GM21576 (cell line): ENCODE measurements around the gene MTG2.

Experiments used
- ATAC-seq: cut with Tn5 transposase; IDR thresholded peaks from one replicate; pipeline ENCODE4 v1.9.1; 2021; ENCODE audit warnings: mild to moderate bottlenecking, moderate library complexity; ENCODE audit not compliant: unreplicated experiment

Gene MTG2

DNA sequence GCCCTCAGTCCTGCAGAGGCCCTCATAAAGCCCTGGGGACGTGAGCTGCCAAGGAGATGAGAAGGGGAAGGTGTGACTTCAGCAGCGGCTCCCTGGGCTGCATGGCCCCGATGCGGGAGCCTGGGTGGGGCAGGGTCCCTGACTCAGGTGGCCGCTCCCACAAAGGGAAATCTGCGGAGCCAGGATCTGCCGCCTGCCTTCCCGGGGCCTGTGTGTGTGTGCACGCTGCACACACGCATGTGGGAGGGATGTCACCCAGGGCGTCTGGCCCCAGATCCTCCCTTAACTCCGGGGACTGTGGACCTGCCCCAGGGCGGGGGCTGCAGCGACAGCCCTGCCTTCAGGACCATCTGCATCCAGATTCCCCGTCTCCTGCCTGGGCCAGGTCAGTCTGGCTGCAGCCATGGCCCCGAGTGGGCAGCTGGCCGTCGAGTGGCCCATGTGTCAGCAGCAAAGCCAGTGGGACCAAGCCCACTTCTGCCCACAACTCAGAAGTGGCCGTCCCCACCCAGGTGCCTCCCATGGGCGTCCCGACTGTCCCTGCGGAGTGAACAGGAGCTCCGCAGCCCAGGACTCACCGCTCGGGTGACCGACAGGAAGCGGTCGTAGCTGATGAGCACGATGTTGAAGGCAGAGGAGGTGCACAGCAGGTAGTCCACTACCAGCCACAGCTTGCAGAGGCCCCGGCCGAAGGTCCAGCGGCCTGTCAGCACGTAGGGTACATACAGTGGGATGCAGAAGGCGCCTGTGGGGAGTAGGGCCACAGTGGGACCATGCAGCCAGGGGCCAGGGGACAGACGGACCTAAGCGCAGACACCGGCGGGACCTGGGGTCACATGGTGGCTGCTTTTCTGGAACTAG is 35.3 kb downstream of the MTG2 start:
- no peak for ATAC-seq

DNA sequence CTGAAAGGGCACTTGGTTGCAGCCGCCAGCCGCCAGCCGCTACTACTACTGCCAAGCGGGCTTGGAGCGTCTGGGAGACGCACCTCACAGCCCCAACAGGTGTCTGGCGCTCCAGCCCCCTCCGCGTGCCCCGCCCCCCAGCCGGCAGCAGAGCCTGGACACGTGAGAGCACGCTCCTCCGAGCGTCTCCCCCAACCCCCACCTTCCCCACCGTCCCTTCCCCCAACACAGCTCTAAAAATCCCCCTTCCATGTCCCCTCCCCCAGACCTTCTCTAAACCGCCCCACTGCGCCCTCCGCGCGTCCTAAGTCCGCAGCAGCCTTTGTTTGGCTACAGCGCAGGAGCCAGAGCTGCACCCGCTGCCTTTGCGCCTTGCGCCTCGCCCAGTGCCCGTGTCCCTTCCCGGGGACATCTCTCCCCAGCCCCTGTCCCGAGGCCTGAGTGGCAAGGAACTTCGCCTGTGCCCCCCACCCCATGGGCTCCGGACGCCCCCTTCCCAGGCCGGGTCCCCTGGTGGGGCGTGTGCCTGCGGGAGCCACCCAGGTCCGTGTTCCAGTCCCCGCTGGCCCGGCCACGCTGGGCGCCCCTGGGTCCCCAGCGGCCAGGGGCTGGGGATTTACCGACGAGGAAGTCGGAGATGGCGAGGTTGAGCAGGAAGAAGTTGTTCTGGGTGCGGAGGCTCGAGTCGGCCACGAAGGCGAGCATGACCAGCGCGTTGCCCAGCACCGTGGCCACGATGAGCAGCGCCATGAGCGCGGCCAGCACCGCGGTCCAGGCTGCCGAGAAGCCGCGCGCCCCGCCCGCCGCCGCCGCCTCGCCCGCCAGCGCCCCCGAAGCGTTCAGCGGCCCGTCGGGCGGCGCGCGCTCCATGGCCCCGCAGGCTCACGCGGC is 36.5 kb downstream of the MTG2 start:
- ATAC-seq: no peak

DNA sequence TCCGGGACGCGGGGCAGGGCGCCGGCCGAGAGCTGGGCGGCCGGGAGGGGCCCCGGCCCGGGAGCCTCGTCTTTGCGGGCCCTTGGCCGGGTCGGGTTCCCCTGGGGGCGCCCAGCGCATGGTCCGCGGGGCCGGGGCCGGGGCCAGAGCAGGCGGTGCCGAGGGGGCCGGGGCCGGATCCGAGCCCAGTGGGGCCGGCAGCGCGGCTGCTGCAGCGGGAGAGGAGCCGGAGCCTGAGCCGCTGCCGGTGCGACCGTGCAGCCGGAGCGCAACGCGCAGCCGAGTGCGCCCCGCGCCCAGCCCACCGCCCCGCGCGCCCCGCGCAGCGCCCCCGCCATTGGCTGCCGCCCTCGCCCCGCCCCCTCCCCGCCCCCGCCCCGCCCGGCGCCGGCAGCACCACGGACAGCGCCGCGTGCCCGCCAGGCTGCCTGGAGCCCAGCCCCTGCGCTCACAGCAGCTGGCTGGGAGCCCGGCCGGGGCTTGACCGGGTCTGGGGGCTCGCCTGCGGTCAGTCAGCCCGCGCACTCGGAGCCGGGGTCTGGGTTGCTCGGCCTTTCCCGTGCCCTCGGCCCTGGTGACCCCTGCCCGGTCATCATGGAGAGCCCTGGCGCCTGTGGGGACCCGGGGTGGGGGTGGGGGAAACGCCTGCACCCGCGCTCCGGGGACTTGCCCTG is 37.3 kb downstream of the MTG2 start, which contains the start of gene HRH3:
Gene HRH3 (minus strand): TSS at position 287 of the 674 bp plus-strand sequence. CDS start 308 bp downstream, outside the sequence.
- ATAC-seq: no peak

- ATAC-seq: no peak
These were observed 38.1 kb downstream of the MTG2 start for GRCh38 chr20:62220666-62221568.

DNA sequence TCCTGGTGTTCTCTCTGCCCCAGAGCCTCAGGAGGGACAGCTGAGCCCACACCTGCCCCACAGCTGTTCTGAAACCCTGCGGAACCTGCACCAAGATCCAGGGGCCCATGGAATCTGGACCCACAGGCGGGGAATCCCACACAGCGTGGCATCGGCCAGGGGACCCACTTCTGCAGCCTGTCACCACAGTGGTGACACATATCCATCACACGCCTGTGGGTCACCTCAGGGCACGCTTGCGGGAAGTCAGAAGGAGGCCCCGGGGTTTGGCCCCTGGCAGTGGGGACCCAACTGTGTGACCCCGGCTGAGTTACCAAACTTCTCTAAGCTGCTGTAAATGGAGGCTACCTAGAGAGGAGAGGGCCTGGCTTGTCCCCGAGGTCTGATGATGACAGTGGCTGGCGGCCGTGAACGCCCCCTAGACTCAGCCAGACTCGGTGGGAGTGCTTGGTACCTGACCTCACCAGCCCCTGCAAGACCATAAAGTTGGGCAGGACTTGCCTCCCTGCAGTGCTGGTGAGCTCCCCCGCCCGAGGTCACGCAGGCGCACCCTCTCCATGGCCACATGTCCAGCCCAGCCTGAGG is 39.5 kb downstream of the MTG2 start:
- ATAC-seq: no peak

GRCh38 chr20:62222972-62223371 is 40.1 kb downstream of the MTG2 start:
- ATAC-seq: no peak

GRCh38 chr20:62223571-62223970 is 40.7 kb downstream of the MTG2 start:
- no peak for ATAC-seq

GRCh38 chr20:62224113-62224855 is 41.5 kb downstream of the MTG2 start:
- ATAC-seq: no peak

GRCh38 chr20:62225026-62225425 is 42.2 kb downstream of the MTG2 start:
- ATAC-seq: no peak

DNA sequence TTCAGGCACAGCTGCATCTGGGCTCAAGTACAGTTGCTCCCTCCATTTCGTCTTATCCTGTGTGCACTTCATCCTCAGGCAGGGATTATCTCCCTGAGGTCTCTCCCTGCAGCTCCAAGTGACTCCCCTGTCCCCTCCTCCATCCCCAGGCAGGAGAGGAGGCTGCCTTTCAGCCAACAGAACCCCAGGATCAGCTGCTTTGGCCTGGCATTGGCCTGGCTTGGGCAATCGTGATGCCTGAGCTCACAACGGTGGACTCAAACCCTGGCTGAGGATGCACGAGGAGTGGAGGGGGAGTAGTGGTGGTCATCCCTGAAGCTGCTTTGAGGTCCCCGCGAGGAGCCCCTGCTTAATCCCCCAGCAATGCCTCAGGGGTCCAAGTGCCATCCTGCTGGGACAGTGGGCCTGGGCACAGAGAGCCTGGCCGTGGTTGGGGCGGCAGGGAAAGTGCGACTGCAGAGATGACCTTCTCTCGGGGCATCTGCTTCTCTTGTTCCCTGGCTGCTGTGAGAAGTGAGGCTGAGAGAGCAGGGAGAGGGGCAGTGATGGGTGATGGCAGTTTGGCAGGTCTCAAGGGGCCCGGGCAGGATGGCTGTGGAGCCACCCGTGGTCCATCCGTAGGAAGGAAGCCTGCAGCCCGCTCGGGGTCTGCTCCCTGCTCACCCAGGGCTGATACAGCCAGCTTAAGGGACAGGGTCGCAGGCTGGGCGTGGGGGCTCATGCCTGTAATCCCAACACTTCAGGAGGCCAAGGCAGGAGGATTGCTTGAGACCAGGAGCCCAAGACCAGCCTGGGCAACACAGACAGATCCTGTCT is 43.2 kb downstream of the MTG2 start:
- ATAC-seq: no peak

GRCh38 chr20:62226707-62227590 is 44.1 kb downstream of the MTG2 start:
- no peak for ATAC-seq

DNA sequence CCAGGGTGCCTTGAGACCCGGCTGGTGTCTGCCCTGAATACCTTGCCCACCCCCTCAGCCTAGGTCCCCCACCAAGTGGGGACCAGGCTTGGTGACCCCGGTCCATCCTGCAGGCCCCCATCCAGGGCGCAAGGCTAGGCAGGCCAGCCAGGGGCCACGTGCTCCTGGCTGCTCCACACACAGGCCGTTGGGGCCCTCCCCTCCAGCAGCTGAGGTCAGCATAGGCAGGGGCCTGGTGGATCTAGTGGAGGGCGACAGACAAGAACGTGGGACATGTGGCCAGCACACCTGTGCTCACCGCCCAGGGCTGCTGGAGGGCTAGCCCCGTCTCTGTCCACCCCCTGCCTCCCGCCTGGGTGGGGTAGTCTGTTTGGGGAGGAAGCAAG is 44.8 kb downstream of the MTG2 start:
- ATAC-seq: no peak

- ATAC-seq: no peak
These were observed 45.4 kb downstream of the MTG2 start for GRCh38 chr20:62227977-62228958.

GRCh38 chr20:62228982-62229545 is 46.2 kb downstream of the MTG2 start:
- ATAC-seq: no peak

DNA sequence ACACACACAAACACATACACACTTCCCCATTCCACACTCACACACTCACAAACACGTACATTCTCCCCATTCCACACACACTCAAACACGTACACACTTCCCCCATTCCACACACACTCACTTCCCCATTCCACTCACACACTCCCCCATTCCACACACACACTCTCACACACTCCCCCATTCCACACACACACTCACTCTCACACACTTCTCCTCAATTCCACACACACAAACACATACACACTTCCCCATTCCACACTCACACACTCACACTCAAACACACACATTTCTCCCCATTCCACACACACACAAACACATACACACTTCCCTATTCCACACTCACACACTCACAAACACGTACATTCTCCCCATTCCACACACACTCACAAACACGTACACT is 46.8 kb downstream of the MTG2 start:
- no peak for ATAC-seq

DNA sequence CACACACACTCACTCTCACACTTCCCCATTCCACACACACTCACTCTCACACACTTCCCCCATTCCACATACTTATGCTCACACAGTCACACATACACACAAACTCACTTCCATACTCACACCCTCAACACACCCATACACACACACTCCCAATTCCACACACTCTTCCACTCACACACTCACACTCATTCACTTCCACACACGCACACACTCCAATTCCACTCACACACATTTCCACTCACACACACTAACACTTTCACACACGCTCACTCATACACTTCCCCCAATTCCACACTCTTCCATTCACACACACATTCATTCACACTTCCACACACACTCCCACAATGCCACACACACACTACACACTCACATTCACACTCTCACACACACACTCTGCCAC is 47.4 kb downstream of the MTG2 start:
- no peak for ATAC-seq
